Suprapubic skin (tissue), 3 donors: ENCODE results near the gene CAPZB.

ENCODE experiments used
- CTCF ChIP-seq, 2 donors: fragments of 200-600 bp in 1 of 2; fragments of 450-650 bp in 1 of 2; sonication (generic) in 1 of 2; IDR thresholded peaks; one replicate each; pipeline ENCODE4 v1.5.1; 2016 to 2019; ENCODE audit warnings: antibody characterized with exemption in 2 of 2, mild to moderate bottlenecking in 1 of 2, moderate library complexity in 1 of 2
- EP300 ChIP-seq: sonication (generic); formaldehyde crosslinking; IDR thresholded peaks from one replicate; pipeline ENCODE4 v1.6.1; 2017; ENCODE audit warnings: antibody characterized with exemption
- POLR2A ChIP-seq, 2 donors: fragments of 450-650 bp; IDR thresholded peaks; one replicate each; pipeline ENCODE4 v1.6.1; 2017; ENCODE audit warnings: antibody characterized with exemption in 2 of 2, mild to moderate bottlenecking in 2 of 2, moderate library complexity in 2 of 2

- TF ChIP-seq POLR2A (IDR thresholded peaks at IDR 0.05) (no peak), CTCF (IDR thresholded peaks at IDR 0.05) (no peak), EP300 (no peak)
Observed at GRCh38 chr1:19310720-19311502, 174.4 kb downstream of the CAPZB start.
